PFSK-1 (cell line): ENCODE measurements around the gene CCRL2.

ENCODE experiments used
- FOXP2 ChIP-seq: optimal IDR thresholded peaks from 2 replicates; pipeline ENCODE3; 2011; ENCODE audit warnings: borderline replicate concordance, control low read depth, inconsistent platforms; ENCODE audit not compliant: insufficient read depth; ENCODE audit errors: extremely low read length, extremely low read depth
- POLR2AphosphoS5 ChIP-seq: IDR thresholded peaks from 2 replicates; pipeline ENCODE4 v1.6.1; 2012; ENCODE audit warnings: low read depth, mild to moderate bottlenecking, control low read depth, low read length, moderate library complexity
- REST ChIP-seq, 2 experiments: IDR thresholded peaks; 2 replicates each; pipeline versions ENCODE4 v1.6.1 to v1.8.0; 2011 to 2012; ENCODE audit warnings: low read depth in 2 of 2, low read length in 2 of 2, control low read depth in 1 of 2, inconsistent platforms in 1 of 2, mild to moderate bottlenecking in 1 of 2, moderate library complexity in 1 of 2; ENCODE audit not compliant: insufficient read depth in 1 of 2
- SIN3A ChIP-seq: IDR thresholded peaks from 2 replicates; pipeline ENCODE4 v1.6.1; 2012; ENCODE audit warnings: mild to moderate bottlenecking, low read length, moderate library complexity, borderline replicate concordance; ENCODE audit not compliant: insufficient read depth
- TAF1 ChIP-seq: IDR thresholded peaks from 2 replicates; pipeline ENCODE4 v1.6.1; 2012; ENCODE audit warnings: low read length, control low read depth, borderline replicate concordance; ENCODE audit not compliant: insufficient read depth

Gene CCRL2

GRCh38 chr3:46369151-46369550 is 37.9 kb upstream of the CCRL2 start:
- TF ChIP-seq SIN3A = no peak
- no peak for TF ChIP-seq POLR2AphosphoS5
- TF ChIP-seq FOXP2 = no peak
- TF ChIP-seq TAF1 = no peak
- TF ChIP-seq REST (IDR thresholded peaks at IDR 0.05; ENCODE audit: insufficient read depth in 1 of 2, low read depth in 2 of 2, low read length in 2 of 2) = no peak

- TF ChIP-seq SIN3A (no peak), TAF1 (no peak), REST (IDR thresholded peaks at IDR 0.05; ENCODE audit: insufficient read depth in 1 of 2, low read depth in 2 of 2, low read length in 2 of 2) (no peak), POLR2AphosphoS5 (no peak), FOXP2 (no peak)
Measured at GRCh38 chr3:46369675-46370132, 37.4 kb upstream of the CCRL2 start.

GRCh38 chr3:46370839-46371518 is 36.1 kb upstream of the CCRL2 start, which contains the start of gene CCR5:
Gene CCR5, plus strand, starts transcription at chr3:46370946. Its CDS starts 1,957 bp downstream, at chr3:46372903.
- no peak for TF ChIP-seq SIN3A
- TF ChIP-seq TAF1 = no peak
- no peak for TF ChIP-seq REST (IDR thresholded peaks at IDR 0.05; ENCODE audit: insufficient read depth in 1 of 2, low read depth in 2 of 2, low read length in 2 of 2)
- TF ChIP-seq FOXP2 = no peak

- no peak for TF ChIP-seq FOXP2
- TF ChIP-seq REST (IDR thresholded peaks at IDR 0.05; ENCODE audit: insufficient read depth in 1 of 2, low read depth in 2 of 2, low read length in 2 of 2) = no peak
- TF ChIP-seq TAF1 = no peak
- TF ChIP-seq SIN3A = no peak
Measured at GRCh38 chr3:46371519-46372340, 35.3 kb upstream of the CCRL2 start.
